ENCODE results near the gene CNN2. TPM values are rescaled to one million over a fixed set of nuclear protein-coding genes. Genes with fewer than 3 reads are reported as not detected.

CNN2 gene
- total and polyA plus RNA-seq, 2 of the 8 experiments (the other 6 are each of a cell fraction or from before 2014, with no cell fraction given): 189 to 551 TPM

DNA sequence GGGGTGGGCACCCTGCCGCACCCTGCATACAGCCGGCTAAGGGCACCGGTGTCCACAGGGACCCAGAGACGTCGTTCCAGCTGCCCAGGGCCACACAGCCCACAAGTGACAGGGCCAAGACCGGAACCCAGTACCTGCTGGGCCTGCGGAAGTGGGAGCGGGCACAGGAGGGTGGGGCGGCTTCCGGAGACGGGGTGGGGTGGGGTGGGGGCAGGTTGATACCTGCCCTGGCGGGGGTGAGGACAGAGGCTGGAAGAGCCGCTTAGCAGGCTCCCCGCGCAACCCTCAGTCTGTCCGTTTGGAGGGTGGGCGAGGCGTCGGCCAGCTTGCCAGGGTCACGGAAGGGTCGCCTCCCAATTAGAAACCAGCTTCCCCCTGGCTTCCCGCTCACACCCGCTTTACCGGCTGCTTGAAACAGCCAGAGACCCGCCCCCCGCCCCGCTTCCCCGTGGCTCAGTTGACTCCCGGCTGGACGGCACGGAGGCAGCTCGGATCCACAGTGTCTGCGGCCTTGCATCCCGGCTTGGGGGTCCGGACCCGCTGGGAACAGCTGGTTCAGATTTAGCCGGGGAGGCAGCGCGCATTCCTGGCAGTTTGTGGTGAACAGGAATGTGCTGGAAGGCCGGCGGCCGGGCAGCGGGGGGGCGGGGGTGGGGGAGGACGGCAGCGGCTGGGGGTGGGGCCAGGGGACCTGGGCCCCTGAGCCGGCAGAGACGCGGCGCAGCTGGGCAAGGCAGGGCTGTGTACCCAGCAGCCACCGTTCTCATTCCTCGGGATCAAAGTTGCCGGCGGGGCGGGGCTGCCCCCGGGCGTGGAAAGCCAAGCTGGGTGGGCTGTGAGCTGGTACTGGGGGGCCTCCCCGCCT, 1.9 kb downstream of the CNN2 start (continued):
- TF ChIP-seq ASH2L (IDR thresholded peaks at IDR 0.05; ENCODE audit: low read length): peak; percentile 26
- TF ChIP-seq KDM4A (IDR thresholded peaks at IDR 0.05; ENCODE audit: low read depth, low read length, severe bottlenecking): no peak
- no peak for TF ChIP-seq KDM1A (IDR thresholded peaks at IDR 0.05; ENCODE audit: borderline replicate concordance, low read length)
- no peak for TF ChIP-seq SP1 (IDR thresholded peaks at IDR 0.05; ENCODE audit: low read depth, low read length)
- no peak for TF ChIP-seq YY1 (IDR thresholded peaks at IDR 0.05; ENCODE audit: low read depth, low read length)
- TF ChIP-seq SIRT6 (IDR thresholded peaks at IDR 0.05; ENCODE audit: low read length): no peak
- peak; percentile 56; the same call in 1 of the 2 replicates for TF ChIP-seq TBP (IDR thresholded peaks at IDR 0.05; ENCODE audit: low read depth, low read length)
- no peak for TF ChIP-seq ZNF274 (IDR thresholded peaks at IDR 0.05; ENCODE audit: borderline replicate concordance, extremely low read depth, low read length)
- no peak for TF ChIP-seq CTBP2 (IDR thresholded peaks at IDR 0.05; ENCODE audit: borderline replicate concordance, insufficient read depth, insufficient read length, low read length)
- no peak for TF ChIP-seq SIX5 (IDR thresholded peaks at IDR 0.05; ENCODE audit: low read depth, low read length)
- TF ChIP-seq, protein P1, sequence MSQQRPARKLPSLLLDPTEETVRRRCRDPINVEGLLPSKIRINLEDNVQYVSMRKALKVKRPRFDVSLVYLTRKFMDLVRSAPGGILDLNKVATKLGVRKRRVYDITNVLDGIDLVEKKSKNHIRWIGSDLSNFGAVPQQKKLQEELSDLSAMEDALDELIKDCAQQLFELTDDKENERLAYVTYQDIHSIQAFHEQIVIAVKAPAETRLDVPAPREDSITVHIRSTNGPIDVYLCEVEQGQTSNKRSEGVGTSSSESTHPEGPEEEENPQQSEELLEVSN (IDR thresholded peaks at IDR 0.05): no peak
- no peak for TF ChIP-seq SP4 (IDR thresholded peaks at IDR 0.05; ENCODE audit: low read length)
- TF ChIP-seq RBBP5 (IDR thresholded peaks at IDR 0.05; ENCODE audit: borderline replicate concordance, low read depth, low read length): no peak
- peak; percentile 89 for TF ChIP-seq POLR2AphosphoS5 (IDR thresholded peaks at IDR 0.05; ENCODE audit: low read depth, low read length)
- TF ChIP-seq SAP30 (IDR thresholded peaks at IDR 0.05; ENCODE audit: insufficient read depth, insufficient replicate concordance, low read length): no peak
- no peak for TF ChIP-seq BCL11A (IDR thresholded peaks at IDR 0.05; ENCODE audit: low read depth in 2 of 2, low read length in 2 of 2)
- TF ChIP-seq POU5F1 (IDR thresholded peaks at IDR 0.05; ENCODE audit: low read depth, low read length): no peak
- peak; percentile 44 to 78; a peak in 2 of 4 replicates for TF ChIP-seq HDAC2 (IDR thresholded peaks at IDR 0.05; ENCODE audit: borderline replicate concordance in 1 of 2, low read depth in 2 of 2, low read length in 2 of 2)
- TF ChIP-seq NANOG (IDR thresholded peaks at IDR 0.05; ENCODE audit: insufficient read depth, low read depth, low read length, poor library complexity, severe bottlenecking): peak; percentile 13
- TF ChIP-seq, protein P2, sequence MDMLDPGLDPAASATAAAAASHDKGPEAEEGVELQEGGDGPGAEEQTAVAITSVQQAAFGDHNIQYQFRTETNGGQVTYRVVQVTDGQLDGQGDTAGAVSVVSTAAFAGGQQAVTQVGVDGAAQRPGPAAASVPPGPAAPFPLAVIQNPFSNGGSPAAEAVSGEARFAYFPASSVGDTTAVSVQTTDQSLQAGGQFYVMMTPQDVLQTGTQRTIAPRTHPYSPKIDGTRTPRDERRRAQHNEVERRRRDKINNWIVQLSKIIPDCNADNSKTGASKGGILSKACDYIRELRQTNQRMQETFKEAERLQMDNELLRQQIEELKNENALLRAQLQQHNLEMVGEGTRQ (IDR thresholded peaks at IDR 0.05; ENCODE audit: low read length): no peak
- TF ChIP-seq FOSL1 (IDR thresholded peaks at IDR 0.05; ENCODE audit: insufficient read depth, low read depth, low read length): no peak
- TF ChIP-seq TAF7 (optimal IDR thresholded peaks at IDR 0.05; ENCODE audit: borderline replicate concordance, low read depth, low read length): peak; percentile 90

Data from H1 (cell line).